HL-60/S4 treated with retinoic acid at 250 ng/mL for 4 days and 3 days (cell line): Measurements from ENCODE around the gene MARK2.

Experiments
- in situ Hi-C: fragments of 300-500 bp; cut with MboI; formaldehyde crosslinking; loops from 2 replicates; pipeline ENCODE4 v1.7.0; 2022; ENCODE audit warnings: low sequenced_read_pairs

MARK2 gene

DNA sequence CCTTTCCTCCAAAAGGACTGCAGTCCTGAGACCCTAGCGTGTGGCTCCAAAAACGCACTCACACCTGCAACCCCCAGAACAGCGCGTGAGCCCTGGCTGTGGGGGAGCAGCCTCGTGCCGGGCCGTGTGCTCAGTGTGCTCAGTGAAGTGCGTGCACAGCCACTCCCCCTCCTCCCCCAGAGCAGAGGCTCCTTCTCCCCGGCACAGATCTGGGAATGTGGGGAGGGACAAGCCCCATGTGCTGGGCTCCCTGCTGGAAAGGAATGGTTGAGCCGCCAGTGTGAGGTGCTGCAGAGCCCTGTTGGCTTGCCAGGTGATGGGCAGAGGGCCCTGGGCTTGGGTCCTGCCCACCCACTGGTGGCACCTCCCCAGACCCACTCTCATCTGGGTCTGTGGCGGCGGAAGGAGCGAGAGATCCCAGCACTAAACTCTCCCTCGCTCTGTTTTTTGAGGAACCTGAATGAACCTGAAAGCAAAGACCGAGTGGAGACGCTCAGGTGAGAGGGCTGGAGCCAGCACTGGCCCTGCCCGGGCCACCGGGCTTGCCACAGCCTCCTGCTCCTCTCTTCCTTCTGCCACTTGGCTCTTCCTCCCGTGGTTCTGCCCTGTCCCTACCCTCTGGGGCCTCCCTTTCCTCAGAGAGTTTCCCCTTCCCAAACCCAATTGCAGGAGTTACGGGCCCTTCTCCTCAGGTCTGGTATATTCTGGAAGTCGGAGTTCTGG lies 69.1 kb downstream of the MARK2 start:
- in situ Hi-C loops, result no loop called here

DNA sequence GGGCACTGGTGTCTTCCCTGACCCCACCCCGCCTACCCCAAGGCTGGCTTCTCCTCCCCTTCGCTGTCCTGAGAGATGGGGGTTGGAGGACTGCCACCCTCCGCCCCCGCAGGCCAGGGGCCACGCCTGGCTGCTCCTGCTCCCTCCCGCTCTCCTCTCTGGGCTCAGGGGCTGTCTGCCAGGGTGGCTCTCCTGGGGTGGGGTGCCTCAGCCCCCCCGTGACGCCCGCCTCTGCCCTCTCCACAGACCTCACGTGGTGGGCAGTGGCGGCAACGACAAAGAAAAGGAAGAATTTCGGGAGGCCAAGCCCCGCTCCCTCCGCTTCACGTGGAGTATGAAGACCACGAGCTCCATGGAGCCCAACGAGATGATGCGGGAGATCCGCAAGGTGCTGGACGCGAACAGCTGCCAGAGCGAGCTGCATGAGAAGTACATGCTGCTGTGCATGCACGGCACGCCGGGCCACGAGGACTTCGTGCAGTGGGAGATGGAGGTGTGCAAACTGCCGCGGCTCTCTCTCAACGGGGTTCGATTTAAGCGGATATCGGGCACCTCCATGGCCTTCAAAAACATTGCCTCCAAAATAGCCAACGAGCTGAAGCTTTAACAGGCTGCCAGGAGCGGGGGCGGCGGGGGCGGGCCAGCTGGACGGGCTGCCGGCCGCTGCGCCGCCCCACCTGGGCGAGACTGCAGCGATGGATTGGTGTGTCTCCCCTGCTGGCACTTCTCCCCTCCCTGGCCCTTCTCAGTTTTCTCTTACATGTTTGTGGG lies 69.9 kb downstream of the MARK2 start:
- in situ Hi-C loops, result no loop called here

DNA sequence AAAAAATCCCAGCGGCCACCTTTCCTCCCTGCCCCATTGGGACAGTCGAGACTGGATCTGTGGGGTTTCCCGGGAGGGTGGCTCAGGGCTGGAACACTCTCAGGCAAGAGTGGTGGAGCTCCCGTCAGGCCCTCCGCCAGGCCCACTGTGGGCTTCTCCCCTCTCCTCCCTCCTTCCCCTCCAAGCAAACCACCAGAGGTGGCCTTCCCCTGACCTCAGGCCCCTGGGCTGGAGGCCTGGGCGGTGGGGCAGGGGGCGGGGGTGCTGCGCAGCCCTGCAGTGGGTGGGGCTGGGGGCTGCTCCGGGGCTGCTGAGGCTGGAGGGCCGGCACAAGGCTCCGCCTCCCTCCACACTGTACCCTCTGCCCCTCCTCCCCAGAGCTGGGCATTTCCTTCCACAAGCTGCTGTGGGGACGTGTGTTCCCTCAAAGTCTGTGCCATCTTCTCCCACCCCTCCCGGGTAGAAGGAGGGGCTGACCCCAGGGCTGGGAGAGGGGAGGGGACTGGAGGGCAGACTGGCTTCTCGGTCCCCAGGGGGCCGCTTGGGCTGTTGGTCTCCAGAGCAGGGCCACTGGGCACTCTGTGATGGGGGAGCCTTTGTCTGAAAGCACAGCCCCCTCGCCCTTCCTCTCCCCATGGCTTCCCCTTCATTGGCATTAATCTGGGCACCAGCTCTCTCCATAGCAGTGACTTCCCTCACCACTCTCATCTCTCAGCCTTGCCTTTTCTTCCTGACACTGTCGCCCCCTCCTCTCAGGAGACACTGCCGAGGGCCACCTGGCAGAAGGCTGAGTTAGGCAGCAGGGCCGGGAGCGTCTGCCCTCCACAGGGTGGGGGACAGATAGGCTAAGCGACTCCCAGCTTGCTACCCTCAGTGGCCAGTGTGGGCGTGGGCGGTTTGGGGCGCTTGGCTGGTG lies 70.9 kb downstream of the MARK2 start:
- in situ Hi-C loops, result no loop called here

DNA sequence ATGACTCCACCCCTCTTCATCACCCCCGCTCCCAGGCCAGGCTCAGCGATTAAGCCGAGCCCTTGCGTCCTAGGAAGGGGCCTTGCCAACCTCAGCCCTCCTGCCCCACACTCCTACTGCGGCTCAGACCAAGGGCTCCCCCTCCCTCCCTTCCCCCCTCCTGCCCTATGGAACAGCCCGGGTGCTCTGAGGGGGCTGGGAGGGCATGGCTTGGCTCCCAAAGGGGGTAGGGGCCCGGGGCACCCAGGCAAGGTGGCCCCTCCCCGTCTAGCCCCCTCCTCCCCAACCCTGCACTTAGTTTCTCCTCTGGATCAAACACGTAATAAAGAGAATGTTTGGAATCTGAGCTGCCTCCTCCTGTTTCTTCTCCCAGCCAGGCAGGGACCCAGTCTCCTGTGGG lies 71.8 kb downstream of the MARK2 start:
- in situ Hi-C loops, result no loop called here

GRCh38 chr11:63911440-63911839 lies 72.5 kb downstream of the MARK2 start:
- in situ Hi-C loops, result no loop called here

DNA sequence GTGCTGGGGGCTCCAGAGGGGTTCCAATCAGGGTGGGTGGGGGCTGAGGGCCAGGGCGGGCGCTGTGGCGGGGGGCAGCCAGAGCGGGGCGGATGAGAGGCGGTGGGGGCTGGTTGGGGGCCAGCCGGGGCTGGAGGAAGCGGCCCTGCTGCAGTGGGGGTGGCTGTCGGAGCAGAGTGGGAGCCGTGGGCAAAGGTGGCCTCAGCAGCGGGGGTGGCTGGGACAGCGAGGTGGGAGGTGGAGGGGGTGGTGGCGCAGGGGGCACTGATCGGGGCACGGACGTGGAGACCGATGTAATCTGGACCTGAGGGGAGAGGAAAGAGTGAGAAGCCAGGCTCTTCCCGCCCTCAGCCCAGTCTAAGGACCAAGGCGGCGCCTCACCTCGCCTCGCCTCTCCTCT lies 73.0 kb downstream of the MARK2 start:
- in situ Hi-C loops, result no loop called here

DNA sequence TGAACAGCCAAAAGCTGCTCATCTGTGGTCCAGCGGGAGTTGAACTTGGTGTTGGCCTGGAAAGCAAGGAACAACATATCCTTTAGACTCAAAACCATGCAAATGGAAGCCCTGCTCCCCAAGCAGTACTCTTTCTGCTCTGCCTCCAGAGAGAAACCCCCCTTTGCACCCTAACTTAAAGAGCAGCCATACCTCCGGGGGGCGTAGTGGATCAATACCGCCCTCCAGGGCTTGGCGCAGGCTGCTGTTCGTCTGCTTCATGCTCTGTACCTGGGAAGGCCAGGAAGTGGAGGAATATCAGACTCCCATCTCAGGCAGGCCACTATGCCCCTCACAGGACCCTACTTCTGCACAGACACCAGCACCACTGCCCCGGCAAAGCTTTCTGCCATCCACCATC lies 73.8 kb downstream of the MARK2 start:
- in situ Hi-C loops, result no loop called here

DNA sequence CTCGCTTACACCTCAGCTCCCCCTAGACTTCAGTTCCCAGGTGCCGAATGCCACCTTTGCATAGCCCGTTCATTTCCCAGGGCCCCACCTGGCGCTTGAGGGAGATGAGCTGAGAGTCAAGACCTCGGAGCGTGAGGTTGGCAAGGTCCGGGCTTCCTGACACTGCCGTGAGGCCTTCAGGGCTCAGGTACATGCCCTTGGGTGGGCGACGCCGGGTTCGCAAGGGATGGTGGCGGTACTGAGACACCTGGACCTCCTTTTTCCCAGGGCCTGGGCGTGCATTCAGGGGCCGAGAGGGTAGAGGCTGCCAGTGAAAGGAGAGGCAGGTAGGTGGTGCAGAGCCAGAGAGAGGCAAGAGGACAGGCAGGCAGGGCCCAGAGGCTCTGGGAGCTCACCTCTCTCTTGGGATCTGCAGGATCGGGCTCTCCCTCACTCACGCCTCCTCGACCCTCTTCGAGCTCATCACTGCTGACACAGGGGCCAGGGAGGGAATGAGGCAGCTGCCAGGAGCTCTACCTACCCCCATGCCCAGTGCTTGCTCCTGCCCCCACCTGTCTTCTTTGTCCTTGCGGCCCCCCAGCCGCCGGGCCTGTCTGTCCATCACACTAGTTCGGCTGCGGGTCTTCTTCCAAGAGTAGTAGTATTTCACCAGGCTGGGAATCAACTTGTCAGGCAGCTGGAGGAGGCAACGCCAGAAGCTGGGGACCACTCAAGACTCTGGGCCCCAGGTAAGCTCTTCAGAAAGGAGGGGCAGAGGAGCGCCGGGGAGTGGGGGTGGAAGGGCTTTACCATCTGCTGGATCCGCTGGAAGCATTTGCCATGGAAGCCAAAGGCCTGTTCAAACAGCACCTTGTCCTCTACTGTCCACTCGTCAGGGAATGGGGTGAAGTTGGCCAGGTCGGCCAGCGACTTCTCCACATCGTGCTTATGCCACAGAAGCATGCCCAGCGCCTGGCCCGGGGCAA lies 75.2 kb downstream of the MARK2 start:
- in situ Hi-C loops, result no loop called here

DNA sequence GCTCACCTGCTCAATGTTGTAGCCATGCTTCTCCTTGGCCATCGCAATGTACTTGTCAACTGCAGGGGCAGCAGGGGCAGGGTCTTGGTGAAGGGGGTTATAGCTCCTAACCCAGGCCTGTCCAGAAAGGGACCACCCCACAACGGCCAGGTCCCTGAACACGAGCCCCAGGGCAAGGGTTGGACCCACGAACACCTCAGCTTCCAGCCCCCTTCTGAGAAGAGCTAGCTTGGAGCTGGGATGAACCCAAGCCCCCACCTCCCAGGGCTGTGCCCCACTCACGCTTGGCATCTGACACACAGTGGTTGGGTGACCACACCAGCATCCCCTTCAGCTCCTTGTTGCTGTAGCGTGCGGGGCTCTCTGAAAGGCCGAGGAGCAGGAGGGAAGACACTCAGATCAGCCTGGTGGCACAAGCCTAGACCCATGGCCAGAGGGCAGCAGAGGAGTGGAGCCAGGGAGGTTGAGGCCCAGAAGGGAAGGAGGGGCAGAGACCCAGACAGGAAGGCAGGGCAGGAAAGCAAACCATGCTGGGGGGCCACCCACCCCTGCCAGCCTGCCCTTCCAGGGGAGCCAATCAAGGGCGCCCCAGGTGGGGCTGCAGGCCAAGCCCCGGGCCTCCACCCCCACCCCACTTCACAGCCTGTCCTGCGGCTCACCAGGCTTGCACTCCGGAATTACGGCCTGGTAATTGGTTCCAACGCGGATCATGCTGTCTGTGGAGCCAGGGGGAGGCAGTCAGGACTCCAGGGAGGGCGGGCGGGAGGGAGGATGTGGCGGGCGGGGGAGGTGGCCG lies 76.2 kb downstream of the MARK2 start:
- in situ Hi-C loops, result no loop called here

GRCh38 chr11:63915961-63916836 lies 77.3 kb downstream of the MARK2 start:
- in situ Hi-C loops, result no loop called here

DNA sequence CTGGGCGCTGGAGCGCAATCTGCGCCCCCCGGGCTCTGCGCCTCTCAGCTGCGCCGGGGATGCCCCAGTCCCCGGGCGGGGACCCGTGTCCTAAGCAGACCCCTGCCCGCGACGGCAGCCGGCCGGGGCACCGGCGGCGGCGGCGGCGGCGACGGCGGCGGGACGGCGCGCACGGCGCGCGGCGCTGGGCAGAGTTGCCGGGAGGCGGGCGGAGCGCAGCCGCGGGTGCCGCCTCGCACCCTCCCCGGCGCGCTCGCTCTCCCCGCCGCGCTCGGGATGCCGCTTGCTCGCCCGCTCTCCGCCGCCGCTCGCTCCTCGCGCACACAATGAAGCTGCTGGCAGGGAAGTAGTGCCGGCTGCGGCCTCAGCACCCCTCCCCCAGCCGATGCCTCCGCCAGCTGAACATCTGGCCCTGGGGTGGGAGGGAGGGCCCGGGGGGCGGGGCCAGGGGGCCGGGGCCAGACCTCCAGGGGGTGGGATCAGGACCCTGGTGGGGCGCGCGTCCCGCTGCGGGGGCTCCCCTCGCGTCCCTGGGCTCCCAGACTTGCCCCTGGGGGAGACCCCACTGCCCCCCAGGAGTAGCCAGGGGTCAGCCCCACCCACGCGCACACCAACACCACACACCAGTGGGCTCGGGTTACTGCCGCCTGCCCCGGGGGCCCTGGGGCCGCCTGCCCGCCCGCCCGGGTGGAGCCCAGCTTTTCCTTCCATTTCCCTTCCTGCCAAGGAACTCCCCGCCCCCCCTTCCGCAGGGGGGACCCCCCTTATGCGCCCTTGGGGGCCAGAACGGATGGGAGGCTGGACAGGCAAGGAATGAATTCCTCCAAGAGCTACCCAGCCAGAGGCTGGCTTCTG lies 78.2 kb downstream of the MARK2 start, which contains the start of gene RCOR2:
RCOR2 (minus strand) TSS at position 328 of the 855 bp plus-strand sequence. CDS start 708 bp downstream, outside the sequence.
- in situ Hi-C loops, result no loop called here

DNA sequence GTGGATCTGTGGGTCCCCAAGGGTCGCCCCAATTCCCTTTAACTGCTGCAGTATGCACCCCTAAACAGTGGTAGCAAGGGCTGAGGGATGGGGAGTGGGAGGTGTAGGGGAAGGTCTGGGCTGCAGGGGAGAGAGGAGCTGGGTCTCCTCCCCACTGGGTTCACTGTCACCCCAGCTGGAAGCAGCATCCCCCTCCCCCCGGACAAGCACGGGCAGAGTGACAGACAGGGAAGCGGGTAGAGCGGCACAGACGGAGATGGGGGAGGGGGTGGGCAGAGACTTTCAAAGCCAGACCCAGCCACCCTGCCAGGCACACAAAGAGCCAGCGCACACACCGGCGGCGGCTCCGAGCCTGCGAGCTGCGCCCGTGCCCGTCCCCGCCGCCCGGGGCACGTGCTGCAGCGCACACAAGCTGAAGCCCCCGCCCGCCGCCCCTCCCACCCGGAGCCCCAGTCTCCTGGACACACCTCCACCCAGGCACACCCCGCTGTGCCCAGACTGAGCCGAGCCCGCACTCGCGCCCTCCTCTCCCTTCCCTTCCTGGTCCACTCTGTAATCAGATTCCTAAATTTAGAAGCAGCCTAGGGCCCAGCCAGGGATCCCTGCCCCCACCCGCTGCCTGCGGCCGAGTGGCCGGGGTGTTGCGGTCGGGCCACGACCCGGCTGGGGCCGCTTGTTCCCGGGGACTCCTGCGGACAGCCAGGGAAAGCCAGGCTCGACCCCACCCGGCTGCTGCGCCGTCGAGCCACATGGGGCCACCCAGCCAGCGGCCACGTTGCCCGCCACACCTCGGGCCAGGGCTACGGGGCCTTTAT lies 79.0 kb downstream of the MARK2 start:
- in situ Hi-C loops, result no loop called here

DNA sequence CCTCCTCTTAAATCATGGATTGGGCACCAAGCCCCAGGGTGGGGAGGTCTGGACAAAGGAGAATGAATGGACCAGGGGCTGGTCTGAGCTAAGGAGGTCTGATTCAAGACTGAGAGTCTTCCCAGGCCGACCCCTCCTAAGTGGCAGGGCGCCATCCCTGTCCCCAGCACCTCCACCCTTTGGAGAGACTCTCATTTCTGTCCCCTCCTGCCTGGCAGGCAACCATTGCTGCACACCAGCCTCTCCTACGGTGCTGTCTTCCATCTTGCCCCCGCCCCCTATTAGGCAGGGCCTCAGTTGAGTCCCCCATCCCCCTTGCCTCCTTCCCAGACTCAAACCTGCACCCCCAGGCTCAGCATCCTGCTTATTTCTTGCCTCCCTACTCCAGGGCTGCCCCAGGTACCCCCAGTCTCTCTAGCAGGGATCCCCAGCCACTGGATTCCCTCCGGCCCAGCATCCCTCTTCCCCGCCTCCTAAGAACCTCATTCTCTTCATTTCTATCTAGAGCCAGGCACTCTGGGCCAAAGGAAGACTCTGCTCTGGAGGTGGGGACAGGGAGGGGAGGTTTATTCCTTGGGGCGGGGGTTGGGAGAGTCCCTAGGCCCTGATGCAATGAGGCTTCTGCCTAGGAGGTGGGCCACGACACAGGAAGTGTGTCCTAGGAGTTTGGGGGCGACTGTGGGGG lies 79.7 kb downstream of the MARK2 start:
- in situ Hi-C loops, result no loop called here

DNA sequence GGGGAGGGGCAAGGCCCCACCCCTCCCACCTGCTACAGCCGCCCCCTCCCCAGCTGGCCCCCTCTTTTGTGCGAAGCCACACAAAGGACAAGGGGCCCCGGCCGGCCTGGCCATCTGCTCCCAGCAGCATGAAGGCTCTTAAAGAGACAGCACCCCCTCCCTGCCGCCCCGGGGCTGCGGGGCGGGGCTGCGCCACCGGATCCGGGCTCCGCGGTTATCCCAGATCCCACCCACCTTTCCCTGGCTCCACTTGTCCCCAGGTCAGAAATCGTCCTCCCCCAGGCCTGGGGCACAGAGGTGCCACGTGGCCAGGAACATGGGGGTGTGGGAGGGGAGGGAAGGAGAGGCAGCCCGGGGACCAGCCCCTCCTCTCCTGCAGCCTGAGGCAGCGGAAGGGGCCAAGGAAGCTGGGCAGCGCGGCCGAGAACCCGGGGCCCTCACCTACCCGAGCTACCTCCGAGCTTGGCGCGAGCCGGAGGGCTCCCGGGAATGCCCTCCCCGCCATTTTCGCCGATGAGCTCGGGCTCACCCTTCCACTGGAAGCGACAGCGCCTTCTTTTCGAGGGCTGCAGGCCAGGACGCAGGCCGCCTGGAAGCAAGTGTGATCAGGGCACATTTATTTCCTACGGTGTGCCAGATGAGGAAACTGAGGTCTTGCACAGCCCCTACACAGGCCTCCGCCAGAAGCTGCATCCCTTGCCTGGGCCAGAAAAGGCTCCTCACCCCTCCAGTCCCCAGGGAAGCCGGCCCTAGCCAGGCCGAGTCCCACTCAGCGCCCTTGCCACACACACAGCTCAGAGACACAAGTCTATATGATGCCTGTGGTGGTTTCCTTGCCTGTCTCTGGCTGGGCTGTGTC lies 80.6 kb downstream of the MARK2 start:
- in situ Hi-C loops, result no loop called here
